Measurements from ENCODE around the gene TUBGCP5. TPM values are rescaled to one million over a fixed set of nuclear protein-coding genes. Genes with fewer than 3 reads are reported as not detected.
"Not testable (repeated sequence)": the region's sequence is repeated elsewhere in the genome, so short reads cannot be mapped to it uniquely, and the experiment has no call there.

The TUBGCP5 gene
- 22.6 TPM for total RNA-seq

DNA sequence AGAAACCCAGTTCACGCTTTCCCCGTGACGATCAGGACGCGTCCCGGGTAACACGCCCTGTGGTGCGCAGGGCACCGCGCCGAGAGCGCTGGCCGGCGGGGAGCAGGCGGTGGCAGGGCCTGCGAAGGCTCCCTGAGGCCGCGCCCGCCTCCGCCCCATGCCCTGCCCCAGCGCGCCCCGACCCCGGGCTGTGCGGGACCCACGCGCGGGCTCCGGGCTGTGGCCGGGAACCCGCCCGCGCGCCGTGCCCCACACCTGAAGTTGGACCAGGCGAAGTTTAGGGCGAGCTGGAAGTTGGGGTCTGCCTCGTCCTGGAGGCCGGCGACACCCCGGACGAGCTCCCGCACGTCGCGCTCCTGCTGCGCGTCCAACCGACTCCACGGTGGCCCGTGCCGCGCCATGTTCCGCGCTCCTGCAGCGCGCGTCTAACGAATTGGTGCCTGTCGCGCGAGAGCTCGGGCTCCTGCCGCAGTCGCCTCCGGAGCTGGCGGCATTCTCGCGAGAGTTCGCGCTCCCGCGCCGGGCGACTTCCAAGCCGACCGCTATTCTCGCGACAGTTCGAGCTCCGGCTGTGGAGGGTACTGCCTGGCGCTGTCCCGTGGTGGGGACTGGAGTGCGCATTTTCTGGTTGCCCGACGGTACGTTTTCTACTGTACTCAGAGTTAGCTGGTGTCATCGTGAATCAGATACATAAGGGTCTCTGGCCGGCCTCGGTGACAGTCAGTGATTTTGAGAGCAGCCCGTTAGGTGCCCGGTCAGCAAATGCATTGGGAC is at the start of gene TUBGCP5:
TUBGCP5 (minus strand) TSS at position 427 of the 774 bp plus-strand sequence; CDS start at position 401, 26 bp downstream.
- peak; percentile 96 for DNase-seq

DNA sequence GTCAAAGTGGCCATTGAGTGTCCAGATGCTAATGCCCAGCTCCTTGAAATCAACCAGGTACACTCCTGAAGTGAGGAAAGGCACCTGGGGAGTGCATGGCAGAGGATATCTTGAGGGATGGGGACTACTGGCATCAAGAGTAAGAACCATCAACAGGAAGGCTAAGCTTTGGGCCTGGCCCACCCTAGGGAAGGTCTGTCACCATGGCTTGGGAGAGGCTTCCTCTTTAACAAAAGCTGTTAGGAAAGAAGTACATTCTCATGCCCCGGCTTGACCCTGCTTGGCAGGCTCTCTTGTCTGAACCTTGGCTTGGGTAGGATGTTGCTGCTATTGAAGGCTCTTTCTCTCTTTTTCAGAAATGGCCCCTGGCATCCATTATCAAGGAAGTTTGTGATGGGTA is 43.7 kb upstream of the TUBGCP5 start:
- DNase-seq, result no peak

DNA sequence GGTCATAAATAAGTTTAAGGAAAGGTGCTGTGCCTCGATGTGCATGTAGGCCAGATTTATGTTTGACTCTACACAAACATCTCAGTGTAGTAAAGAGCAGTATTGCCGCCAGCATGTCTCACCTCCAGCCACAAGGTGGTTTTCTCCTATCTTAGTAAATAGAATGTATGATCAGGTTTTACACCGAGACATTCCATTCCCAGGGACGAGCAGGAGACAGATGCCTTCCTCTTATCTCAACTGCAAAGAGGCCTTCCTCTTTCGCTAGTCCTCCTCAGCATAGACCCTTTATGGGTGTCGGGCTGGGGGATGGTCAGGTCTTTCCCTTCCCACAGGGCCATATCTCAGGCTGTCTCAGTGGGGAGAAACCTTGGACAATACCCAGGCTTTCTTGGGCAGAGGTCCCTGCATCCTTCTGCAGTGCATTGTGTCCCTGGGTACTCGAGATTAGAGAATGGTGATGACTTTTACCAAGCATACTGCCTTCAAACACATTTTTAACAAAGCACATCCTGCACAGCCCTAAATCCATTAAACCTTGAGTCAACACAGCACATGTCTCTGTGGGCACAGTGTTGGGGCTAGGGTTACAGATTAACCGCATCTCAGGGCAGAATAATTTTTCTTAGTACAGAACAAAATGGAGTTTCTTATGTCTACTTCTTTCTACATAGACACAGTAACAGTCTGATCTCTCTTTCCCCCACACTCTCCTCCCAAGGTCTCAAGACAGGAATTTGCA is 42.8 kb upstream of the TUBGCP5 start:
- not testable (repeated sequence) for DNase-seq

DNA sequence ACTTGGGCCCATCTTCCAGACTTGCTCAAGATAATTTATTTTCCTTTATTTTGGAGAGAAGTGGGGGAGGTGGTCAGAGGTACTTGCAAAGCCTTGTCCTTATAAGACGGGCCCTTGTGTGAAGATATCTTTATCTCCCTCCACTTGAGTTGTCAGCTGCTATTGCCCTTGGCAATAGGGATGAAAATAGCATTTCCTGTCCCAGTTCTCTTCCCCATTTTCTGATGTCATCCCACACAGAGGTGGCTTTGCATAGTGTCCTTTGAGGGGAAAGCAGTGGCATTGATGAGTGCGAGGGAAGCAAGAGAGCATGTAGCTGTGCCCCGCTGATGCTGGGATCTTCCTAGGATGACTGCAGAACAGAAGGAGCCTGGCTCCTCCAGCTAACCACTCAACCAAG is 41.9 kb upstream of the TUBGCP5 start:
- DNase-seq, result no peak

DNA sequence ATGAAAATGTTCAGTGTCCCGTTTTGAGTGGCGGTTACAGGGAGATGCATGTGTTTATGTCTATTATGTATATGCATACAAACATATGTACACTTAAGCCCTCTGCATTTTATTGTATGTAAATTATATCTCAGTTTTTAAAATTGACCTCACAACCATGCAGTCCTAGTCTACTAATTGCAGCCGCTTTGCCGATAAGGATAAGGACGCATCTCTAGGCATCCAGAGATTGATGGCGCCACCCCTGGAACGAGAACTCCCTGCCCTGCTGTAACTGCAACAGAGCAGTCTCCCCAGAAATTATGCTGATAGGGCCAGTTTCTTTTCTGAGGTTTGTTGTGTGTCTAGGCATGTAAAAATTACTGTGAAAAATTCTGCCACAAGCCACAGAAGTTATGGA is 40.4 kb upstream of the TUBGCP5 start:
- DNase-seq, result no peak

DNA sequence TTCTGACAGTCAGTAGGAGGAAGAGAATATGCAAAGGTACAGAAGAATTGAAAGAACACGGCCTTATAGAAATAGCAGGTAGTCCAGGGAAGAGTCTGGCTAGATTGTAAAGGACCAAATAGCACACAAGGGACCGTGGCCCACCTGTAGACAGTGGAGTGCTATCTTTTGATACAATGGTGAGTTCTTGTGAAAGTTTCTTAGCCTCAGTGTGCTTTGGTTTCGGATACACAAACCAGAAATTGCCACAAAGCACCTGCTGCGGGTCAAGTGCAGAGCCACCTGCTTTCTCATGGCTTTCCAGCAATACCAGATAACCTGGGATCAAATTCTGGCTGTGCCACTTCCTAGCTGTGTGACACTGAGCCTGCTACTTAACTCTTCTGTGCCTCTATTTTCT is 36.6 kb upstream of the TUBGCP5 start:
- DNase-seq, result no peak

DNA sequence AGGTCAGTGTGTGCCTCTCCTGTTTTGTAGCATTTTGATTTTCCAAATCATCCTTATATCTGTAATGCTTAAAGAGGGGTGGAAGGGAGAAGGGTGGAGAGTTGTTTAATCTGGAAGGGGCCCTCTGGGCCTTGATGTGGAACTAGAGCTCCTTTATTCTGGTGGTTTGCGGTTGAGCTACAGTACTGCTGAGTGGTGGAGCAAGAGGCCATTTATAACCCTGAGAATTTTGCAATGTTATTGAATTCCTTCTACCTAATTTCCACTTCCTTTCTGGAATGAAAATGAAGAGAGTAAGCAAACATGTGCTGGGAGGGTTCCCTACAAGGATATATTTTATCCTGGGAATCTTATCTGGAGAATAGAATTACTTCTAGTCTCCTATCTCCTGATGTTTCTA is 35.3 kb upstream of the TUBGCP5 start:
- DNase-seq, result no peak

DNA sequence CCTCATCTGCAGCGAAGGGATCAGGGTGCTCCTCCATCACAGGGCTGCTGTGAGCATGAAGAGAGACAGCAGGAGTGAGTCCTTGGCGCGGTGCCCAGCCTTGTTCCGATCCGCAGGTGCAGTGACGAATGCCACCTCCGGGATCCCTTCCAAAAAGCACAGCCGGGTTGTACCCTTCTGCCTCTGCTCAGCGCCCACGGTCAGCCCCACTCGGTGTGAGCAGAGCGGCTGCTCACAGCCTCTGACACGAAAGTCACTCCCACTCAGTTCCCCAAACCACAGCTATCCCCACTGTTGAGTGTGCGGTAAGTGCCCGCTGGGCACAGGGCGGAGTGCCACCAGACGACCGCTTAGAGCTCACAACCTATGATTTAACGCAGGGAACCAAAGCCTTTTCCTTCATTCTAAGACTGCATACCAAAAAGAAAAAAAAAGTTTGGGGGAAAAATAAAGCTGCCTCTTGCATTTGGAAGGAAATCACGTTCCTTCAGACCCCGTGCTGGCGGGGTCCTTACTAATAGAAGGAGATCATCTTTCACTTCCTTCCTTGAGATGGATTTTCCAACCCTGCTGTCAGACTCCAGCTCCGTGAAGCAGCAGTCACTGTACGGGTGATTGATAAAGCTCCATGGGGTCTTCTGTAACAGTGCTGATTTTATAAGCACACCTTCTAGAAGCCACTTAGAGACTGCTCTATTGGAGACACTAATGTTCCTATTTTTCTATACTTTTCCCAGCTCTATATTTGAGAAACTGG is 34.7 kb upstream of the TUBGCP5 start:
- DNase-seq, result no peak

DNA sequence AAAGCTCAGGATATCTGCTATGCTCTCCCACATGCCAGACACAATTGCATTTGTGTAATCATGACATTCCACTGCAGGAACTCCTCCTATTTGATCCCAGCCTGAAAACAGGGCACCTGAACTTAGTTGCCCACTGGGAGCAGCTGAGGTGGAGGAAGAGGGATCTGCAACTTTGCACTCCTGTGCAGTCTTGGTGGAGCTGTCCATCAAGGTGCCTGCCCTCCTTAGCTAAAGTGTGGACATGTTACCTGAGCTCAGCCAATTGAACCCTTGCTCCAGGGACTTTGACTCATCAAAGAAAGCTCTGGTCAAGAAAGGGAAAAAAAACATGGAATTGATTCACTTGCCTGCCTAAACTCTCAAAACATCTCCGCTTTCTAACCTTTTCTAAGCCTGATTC is 33.3 kb upstream of the TUBGCP5 start:
- DNase-seq, result no peak

DNA sequence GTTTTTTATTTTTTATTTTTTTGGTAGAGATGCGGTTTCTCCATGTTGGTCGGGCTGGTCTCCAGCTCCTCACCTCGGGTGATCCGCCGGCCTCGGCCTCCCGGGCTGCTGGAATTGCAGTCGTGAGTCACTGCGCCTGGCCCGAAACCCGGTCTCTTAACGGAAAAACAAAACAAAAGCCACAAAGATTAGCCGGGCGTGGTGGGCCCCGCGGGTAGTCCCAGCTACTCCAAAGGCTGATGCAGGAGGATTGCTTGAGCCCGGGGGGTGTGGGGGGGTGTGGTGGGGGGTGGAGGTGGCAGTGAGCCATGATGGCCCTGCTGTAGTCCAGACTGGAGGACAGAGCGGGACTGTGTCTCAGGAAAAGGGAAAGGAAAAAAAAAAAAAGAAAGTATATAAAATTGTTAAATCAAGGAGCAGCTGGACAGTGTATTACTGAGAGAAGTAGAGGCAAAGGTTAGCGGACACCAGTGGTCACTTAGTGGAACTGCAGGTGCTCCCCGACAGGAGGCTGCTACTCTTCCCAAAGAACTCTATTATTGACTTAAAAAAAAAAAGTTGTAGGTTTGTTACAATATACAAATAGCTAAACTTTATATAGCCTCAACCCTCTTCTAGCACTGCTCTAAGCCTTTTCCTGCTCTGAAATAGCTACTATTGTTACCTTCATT is 30.3 kb upstream of the TUBGCP5 start:
- no peak for DNase-seq

DNA sequence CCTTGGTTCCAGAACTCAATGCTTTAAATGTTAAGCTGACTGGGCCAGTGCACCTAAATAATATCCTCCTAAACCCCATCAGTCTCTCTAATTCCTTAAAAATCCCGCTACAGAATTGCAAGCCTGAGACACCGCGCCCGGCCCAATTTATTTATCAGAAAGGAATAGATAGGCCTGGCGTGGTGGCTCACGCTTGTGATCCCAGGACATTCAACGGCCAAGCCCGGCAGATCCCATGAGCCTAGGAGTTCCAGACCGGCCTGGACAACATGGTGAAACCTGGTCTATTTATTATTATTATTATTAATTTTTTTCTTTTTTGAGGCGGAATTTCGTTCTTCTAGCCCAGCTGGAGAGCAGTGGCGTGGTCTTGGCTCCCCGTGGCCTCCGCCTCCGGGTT is 28.0 kb upstream of the TUBGCP5 start:
- DNase-seq, result no peak

DNA sequence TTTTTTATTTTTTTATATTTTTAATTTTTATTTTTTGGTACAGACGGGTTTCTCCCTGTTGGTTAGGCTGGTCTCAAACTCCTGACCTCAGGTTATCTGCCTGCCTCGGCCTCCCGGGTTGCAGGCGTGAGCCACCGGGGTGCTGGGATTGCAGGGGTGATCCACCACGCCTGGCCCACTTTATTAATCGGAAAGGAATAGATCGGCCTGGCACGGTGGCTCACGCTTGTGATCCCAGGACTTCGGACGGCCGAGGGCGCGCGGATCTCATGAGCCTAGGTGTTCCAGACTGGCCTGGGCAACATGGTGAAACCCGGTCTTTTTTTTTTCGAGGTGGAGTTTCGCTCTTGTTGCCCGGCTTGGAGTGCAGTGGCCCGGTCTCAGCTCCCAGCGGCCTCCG is 26.5 kb upstream of the TUBGCP5 start:
- DNase-seq, result no peak

DNA sequence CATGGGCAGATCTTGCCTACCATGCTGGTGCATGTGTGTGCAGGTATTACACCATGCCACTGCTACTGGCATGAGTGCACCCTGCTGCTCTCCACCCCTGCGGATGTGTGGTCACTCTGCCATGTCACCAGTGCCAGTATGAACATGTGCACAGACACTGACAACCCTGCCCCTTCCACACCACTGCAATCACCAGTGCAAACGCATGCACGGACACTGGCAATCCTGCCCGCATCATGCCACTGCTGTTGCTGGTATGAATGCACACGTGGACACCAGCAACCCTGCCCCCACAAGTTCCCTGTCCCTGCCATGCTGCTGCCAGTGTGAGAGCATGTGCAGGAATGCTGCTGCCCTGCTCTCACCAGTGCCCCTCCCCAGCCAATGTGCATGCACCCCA is 24.8 kb upstream of the TUBGCP5 start:
- DNase-seq, result no peak

DNA sequence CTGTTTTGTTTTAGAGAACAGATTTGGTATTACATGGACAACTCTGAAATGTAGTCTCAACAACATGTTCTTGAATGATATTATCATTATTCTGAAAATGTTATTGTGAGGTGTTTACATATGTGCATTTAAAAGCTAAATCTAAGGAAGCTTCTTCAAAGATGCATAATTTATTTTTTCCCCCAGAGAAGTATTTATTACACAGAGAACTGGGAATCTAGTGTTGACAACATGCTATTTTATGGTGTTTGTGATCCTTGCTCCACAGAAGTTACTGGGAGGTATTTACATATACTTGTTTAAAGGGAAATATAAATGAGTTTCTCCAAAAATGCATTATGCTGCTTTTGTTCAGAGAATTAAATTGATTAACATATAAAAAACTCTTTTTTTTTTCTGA is 18.3 kb upstream of the TUBGCP5 start:
- no peak for DNase-seq

DNA sequence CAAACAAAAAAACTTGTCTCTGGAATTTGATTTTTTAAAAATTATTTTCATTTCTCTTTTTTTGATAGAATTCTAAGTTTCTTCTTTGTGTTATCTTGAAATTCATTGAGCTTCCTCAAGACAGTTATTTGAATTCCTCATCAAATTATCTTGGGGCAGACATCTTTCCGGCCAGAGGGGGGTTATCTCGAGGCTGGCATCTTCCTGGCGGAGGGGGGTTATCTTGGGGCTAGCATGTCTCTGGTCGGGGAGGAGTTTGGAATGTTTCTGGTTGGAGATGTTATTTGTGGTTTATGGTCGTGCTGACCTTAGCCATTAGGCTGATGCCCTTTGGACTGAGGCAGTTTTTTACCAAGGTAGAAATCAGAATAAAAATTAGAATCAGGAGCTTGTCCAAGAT is 15.9 kb upstream of the TUBGCP5 start:
- no peak for DNase-seq

DNA sequence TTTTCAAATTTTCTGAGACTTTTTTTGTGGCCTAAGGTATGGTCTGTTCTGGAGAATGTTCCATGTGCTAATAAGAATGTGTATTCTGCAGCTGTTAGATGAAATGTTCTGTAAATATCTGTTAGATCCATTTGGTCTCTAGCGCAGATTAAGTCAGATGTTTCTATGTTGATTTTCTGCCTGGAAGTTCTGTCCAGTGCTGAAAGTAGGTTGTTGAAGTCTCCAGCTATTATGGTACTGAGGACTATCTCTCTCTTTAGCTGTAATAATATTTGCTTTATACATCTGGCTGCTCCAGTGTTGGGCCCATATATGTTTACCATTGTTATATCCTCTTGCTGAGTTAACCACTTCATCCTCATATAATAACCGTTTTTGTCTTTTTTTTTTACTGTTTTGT is 13.2 kb upstream of the TUBGCP5 start:
- no peak for DNase-seq

DNA sequence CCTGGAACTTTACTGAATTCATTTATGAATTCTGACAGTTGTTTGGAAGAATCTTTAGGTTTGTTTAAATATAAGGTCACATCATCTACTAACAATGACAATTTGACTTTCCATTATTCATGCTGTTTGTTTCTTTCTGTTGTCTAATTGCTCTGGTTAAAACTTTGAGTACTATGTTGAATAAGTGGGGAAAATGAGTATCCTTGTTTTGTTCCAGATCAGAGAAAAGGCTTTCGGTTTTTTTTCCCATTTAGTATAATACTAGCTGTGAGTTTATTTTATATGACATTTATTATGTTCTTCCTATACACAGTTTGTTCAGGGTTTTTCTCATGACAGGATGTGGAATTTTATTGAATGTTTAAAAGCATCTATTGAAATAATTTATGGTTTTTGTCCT is 11.3 kb upstream of the TUBGCP5 start:
- DNase-seq, result no peak

DNA sequence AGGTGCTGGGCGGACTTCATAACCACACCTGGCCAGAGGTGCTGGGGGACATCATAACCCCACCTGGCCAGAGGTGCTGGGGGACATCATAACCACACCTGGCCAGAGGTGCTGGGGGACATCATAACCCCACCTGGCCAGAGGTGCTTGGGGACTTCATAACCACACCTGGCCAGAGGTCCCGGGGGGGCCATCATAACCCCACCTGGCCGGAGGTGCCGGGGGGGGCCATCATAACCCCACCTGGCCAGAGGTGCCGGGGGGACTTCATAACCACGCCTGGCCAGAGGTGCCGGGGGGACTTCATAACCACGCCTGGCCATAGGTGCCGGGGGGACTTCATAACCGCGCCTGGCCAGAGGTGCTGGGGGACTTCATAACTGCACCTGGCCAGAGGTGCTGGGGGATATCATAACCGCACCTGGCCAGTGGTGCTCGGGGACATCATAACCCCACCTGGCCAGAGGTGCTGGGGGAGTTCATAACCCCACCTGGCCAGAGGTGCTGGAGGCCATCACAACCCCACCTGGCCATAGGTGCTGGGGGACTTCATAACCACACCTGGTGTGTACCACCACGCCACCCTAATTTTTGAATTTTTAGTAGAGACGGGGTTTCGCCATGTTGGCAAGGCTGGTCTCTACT is 10.7 kb upstream of the TUBGCP5 start:
- no peak for DNase-seq

DNA sequence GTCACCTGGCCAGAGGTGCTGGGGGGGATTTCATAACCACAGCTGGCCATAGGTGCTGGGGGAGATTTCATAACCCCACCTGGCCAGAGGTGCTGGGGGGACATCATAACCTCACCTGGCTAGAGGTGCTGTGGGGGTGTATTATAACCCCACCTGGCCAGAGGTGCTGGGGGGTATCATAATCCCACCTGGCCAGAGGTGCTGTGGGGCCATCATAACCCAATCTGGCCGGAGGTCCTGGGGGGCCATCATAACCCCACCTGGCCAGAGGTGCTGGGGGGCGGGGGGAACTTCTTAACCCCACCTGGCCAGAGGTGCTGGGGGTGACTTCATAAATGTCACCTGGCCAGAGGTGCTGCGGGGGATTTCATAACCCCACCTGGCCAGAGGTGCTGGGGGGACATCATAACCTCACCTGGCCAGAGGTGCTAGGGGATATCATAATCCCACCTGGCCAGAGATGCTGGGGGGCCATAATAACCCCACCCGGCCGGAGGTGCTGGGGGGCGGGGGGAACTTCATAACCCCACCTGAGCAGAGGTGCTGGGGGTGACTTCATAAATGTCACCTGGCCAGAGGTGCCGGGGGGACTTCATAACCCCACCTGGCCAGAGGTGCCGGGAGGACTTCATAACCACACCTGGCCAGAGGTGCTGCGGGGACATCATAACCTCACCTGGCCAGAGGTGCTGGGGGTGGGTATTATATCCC is 9.4 kb upstream of the TUBGCP5 start:
- not testable (repeated sequence) for DNase-seq

DNA sequence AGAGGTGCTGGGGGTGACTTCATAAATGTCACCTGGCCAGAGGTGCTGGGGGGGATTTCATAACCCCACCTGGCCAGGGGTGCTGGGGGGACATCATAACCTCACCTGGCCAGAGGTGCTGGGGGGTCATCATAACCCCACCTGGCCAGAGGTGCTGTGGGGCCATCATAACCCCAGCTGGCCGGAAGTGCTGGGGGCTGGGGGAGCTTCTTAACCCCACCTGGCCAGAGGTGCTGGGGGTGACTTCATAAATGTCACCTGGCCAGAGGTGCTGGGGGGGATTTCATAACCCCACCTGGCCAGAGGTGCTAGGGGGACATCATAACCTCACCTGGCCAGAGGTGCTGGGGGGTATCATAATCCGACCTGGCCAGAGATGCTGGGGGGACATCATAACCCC is 4.6 kb upstream of the TUBGCP5 start:
- DNase-seq, result not testable (repeated sequence)

DNA sequence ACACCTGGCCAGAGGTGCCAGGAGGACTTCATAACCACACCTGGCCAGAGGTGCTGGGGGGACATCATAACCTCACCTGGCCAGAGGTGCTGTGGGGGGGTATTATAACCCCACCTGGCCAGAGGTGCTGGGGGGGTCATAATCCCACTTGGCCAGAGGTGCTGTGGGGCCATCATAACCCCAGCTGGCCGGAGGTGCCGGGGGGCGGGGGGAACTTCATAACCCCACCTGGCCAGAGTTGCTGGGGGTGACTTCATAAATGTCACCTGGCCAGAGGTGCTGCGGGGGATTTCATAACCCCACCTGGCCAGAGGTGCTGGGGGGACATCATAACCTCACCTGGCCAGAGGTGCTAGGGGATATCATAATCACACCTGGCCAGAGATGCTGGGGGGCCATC is 4.2 kb upstream of the TUBGCP5 start:
- not testable (repeated sequence) for DNase-seq
